ENCODE results near the gene KLRF2. TPM values are rescaled to one million over a fixed set of nuclear protein-coding genes. Genes with fewer than 3 reads are reported as not detected.

Gene KLRF2
- total RNA-seq, 2 donors from 2014 or later: not detected

GRCh38 chr12:9900930-9901329 is 19.6 kb downstream of the KLRF2 start:
- H3K4me3 ChIP-seq: no peak overlapping the region
- H3K27ac ChIP-seq: no peak overlapping the region
- no peaks in the 10 kb centered on the region for H3K9me3 ChIP-seq
- H3K36me3 ChIP-seq: no peaks in the 10 kb centered on the region
- intact Hi-C loops (cut with DNase I): no loop called here
- TF ChIP-seq CTCF (IDR thresholded peaks at IDR 0.05): no peak
- H3K9ac ChIP-seq (ENCODE audit: low read depth in 2 of 2, low read length in 2 of 2): no peak overlapping the region
- no peak for DNase-seq
- H3K27me3 ChIP-seq: no peaks in the 10 kb centered on the region
- H3K4me1 ChIP-seq: no peaks in the 10 kb centered on the region

GRCh38 chr12:9902539-9903228 is 21.4 kb downstream of the KLRF2 start:
- intact Hi-C loops (cut with DNase I): no loop called here
- no peak overlapping the region for H3K27ac ChIP-seq
- H3K9ac ChIP-seq (ENCODE audit: low read depth in 2 of 2, low read length in 2 of 2): no peak overlapping the region
- H3K4me1 ChIP-seq: no peaks in the 10 kb centered on the region
- no peak overlapping the region for H3K4me3 ChIP-seq
- no peaks in the 10 kb centered on the region for H3K9me3 ChIP-seq
- H3K36me3 ChIP-seq: no peaks in the 10 kb centered on the region
- no peaks in the 10 kb centered on the region for H3K27me3 ChIP-seq
- TF ChIP-seq CTCF (IDR thresholded peaks at IDR 0.05): no peak
- no peak for DNase-seq

GRCh38 chr12:9906873-9907272 is 25.6 kb downstream of the KLRF2 start:
- no peak for TF ChIP-seq CTCF (IDR thresholded peaks at IDR 0.05)
- H3K9ac ChIP-seq (ENCODE audit: low read depth in 2 of 2, low read length in 2 of 2): no peak overlapping the region
- no peaks in the 10 kb centered on the region for H3K36me3 ChIP-seq
- no peaks in the 10 kb centered on the region for H3K27me3 ChIP-seq
- H3K9me3 ChIP-seq: no peaks in the 10 kb centered on the region
- no peak for DNase-seq
- H3K4me3 ChIP-seq: no peak overlapping the region
- intact Hi-C loops (cut with DNase I): no loop called here
- no peaks in the 10 kb centered on the region for H3K4me1 ChIP-seq
- no peak overlapping the region for H3K27ac ChIP-seq

GRCh38 chr12:9907769-9908168 is 26.5 kb downstream of the KLRF2 start:
- TF ChIP-seq CTCF (IDR thresholded peaks at IDR 0.05): no peak

GRCh38 chr12:9908350-9908749 is 27.1 kb downstream of the KLRF2 start:
- no peak overlapping the region for H3K4me3 ChIP-seq
- intact Hi-C loops (cut with DNase I): no loop called here
- no peak overlapping the region for H3K9ac ChIP-seq (ENCODE audit: low read depth in 2 of 2, low read length in 2 of 2)
- no peaks in the 10 kb centered on the region for H3K27me3 ChIP-seq
- H3K9me3 ChIP-seq: no peaks in the 10 kb centered on the region
- H3K36me3 ChIP-seq: no peaks in the 10 kb centered on the region
- DNase-seq: no peak
- no peaks in the 10 kb centered on the region for H3K4me1 ChIP-seq
- no peak overlapping the region for H3K27ac ChIP-seq
- TF ChIP-seq CTCF (IDR thresholded peaks at IDR 0.05): no peak

More at GRCh38 chr12:9907769-9908168, 26.5 kb downstream of the KLRF2 start:
- H3K9me3 ChIP-seq: no peaks in the 10 kb centered on the region
- H3K27ac ChIP-seq: no peak overlapping the region
- no peaks in the 10 kb centered on the region for H3K36me3 ChIP-seq
- H3K9ac ChIP-seq (ENCODE audit: low read depth in 2 of 2, low read length in 2 of 2): no peak overlapping the region
- no peaks in the 10 kb centered on the region for H3K27me3 ChIP-seq
- DNase-seq: no peak
- H3K4me3 ChIP-seq: no peak overlapping the region
- no peaks in the 10 kb centered on the region for H3K4me1 ChIP-seq
- intact Hi-C loops (cut with DNase I): no loop called here
